Daoy (cell line): Measurements from ENCODE around the gene SLC44A1. TPM values are rescaled to one million over a fixed set of nuclear protein-coding genes. Genes with fewer than 3 reads are reported as not detected.

Experiments
- DNase-seq: peaks from one replicate; pipeline ENCODE4 v3.0.0-alpha.2; 2015; ENCODE audit warnings: low read depth
- total RNA-seq: library from RNA; depleted of rRNA; stranded (reverse); fragments of >200 nt; shearing (Covaris generic); gene quantifications from 2 replicates; pipeline ENCODE4 v1.2.3, GENCODE V29; 2014; rRNA removed

SLC44A1 gene
- total RNA-seq, result 30.7 and 33.3 TPM in 2 replicates

- DNase-seq, result peak; percentile 99
These were observed at the start of gene SLC44A1 for GRCh38 chr9:105244003-105244733. Gene SLC44A1 (plus strand): TSS chr9:105244651. CDS start chr9:105244869, 218 bp downstream.

- no peak for DNase-seq
These were observed 49.2 kb upstream of the SLC44A1 start for GRCh38 chr9:105195259-105195658.

- DNase-seq, result no peak
These were observed 46.4 kb upstream of the SLC44A1 start for GRCh38 chr9:105198023-105198422.

GRCh38 chr9:105198865-105199264 is 45.6 kb upstream of the SLC44A1 start:
- no peak for DNase-seq

GRCh38 chr9:105204416-105204815 is 40.0 kb upstream of the SLC44A1 start:
- DNase-seq, result no peak

- no peak for DNase-seq
These were observed 38.5 kb upstream of the SLC44A1 start for GRCh38 chr9:105205787-105206495.

GRCh38 chr9:105206496-105206820 is 38.0 kb upstream of the SLC44A1 start:
- no peak for DNase-seq

- no peak for DNase-seq
These were observed 37.4 kb upstream of the SLC44A1 start for GRCh38 chr9:105206821-105207699.

GRCh38 chr9:105216440-105217178 is 27.8 kb upstream of the SLC44A1 start:
- no peak for DNase-seq

GRCh38 chr9:105218673-105219072 is 25.8 kb upstream of the SLC44A1 start:
- no peak for DNase-seq

- no peak for DNase-seq
These were observed 25.1 kb upstream of the SLC44A1 start for GRCh38 chr9:105219291-105219805.

- DNase-seq, result no peak
These were observed 24.0 kb upstream of the SLC44A1 start for GRCh38 chr9:105220451-105220850.

- DNase-seq, result no peak
These were observed 20.8 kb upstream of the SLC44A1 start for GRCh38 chr9:105223544-105224140.

- DNase-seq, result no peak
These were observed 18.4 kb upstream of the SLC44A1 start for GRCh38 chr9:105226055-105226454.

- peak; percentile 27 for DNase-seq
These were observed 12.2 kb upstream of the SLC44A1 start for GRCh38 chr9:105232207-105232606.

GRCh38 chr9:105233873-105234272 is 10.6 kb upstream of the SLC44A1 start:
- peak; percentile 9 for DNase-seq

- no peak for DNase-seq
These were observed 8.2 kb upstream of the SLC44A1 start for GRCh38 chr9:105236261-105236660.

GRCh38 chr9:105237246-105237645 is 7.2 kb upstream of the SLC44A1 start:
- DNase-seq, result no peak

- DNase-seq, result no peak
These were observed 6.1 kb upstream of the SLC44A1 start for GRCh38 chr9:105238302-105238701.

- DNase-seq, result no peak
These were observed 3.0 kb upstream of the SLC44A1 start for GRCh38 chr9:105241356-105242043.
